ENCODE results near the gene ZC3H10.
A peak's percentile ranks its signal among the peaks of the same experiment; 100 is the strongest.

The ZC3H10 gene

GRCh38 chr12:56082382-56082781 is 35.7 kb upstream of the ZC3H10 start:
- DNase-seq = no peak
- no peak for TF ChIP-seq CTCF (IDR thresholded peaks at IDR 0.05; ENCODE audit: low read depth, low read length)

GRCh38 chr12:56082967-56083366 is 35.1 kb upstream of the ZC3H10 start:
- TF ChIP-seq CTCF (IDR thresholded peaks at IDR 0.05; ENCODE audit: low read depth, low read length) = no peak
- Histone ChIP-seq H3K36me3 (no peaks in the 10 kb centered on the region), H3K27me3 (peaks cover 5% of the 10 kb centered on the region; the same call in 1 of the 2 replicates), H3K4me1 (no peaks in the 10 kb centered on the region), H3K4me3 (ENCODE audit: low read depth, low read length) (no peak overlapping the region), H3K9me3 (no peaks in the 10 kb centered on the region)
- DNase-seq = no peak

More at GRCh38 chr12:56082382-56082781, 35.7 kb upstream of the ZC3H10 start:
- H3K36me3 ChIP-seq = no peaks in the 10 kb centered on the region
- H3K9me3 ChIP-seq = no peaks in the 10 kb centered on the region
- no peak overlapping the region for H3K4me3 ChIP-seq (ENCODE audit: low read depth, low read length)
- H3K27me3 ChIP-seq = peaks cover 5% of the 10 kb centered on the region; the same call in 1 of the 2 replicates
- H3K4me1 ChIP-seq = no peaks in the 10 kb centered on the region

- H3K9me3 ChIP-seq = no peaks in the 10 kb centered on the region
- TF ChIP-seq CTCF (IDR thresholded peaks at IDR 0.05; ENCODE audit: low read depth, low read length) = peak; percentile 80
These were observed 33.0 kb upstream of the ZC3H10 start for GRCh38 chr12:56084958-56085543.

GRCh38 chr12:56086096-56086495 is 32.0 kb upstream of the ZC3H10 start:
- H3K27me3 ChIP-seq = no peaks in the 10 kb centered on the region
- TF ChIP-seq CTCF (IDR thresholded peaks at IDR 0.05; ENCODE audit: low read depth, low read length) = no peak
- DNase-seq = no peak
- H3K4me3 ChIP-seq (ENCODE audit: low read depth, low read length) = no peak overlapping the region
- no peaks in the 10 kb centered on the region for H3K4me1 ChIP-seq
- H3K9me3 ChIP-seq = no peaks in the 10 kb centered on the region
- H3K36me3 ChIP-seq = no peaks in the 10 kb centered on the region

More at GRCh38 chr12:56084958-56085543, 33.0 kb upstream of the ZC3H10 start:
- Histone ChIP-seq H3K4me1 (no peaks in the 10 kb centered on the region), H3K27me3 (peaks cover 4% of the 10 kb centered on the region; the same call in 1 of the 2 replicates), H3K36me3 (no peaks in the 10 kb centered on the region), H3K4me3 (ENCODE audit: low read depth, low read length) (no peak overlapping the region)
- peak; percentile 63 for DNase-seq

- Histone ChIP-seq H3K36me3 (no peaks in the 10 kb centered on the region), H3K4me3 (ENCODE audit: low read depth, low read length) (no peak overlapping the region), H3K9me3 (no peaks in the 10 kb centered on the region), H3K4me1 (no peaks in the 10 kb centered on the region), H3K27me3 (no peaks in the 10 kb centered on the region)
- no peak for DNase-seq
- no peak for TF ChIP-seq CTCF (IDR thresholded peaks at IDR 0.05; ENCODE audit: low read depth, low read length)
These were observed 31.5 kb upstream of the ZC3H10 start for GRCh38 chr12:56086608-56087007.

- H3K27me3 ChIP-seq = no peaks in the 10 kb centered on the region
- H3K36me3 ChIP-seq = no peaks in the 10 kb centered on the region
- H3K4me1 ChIP-seq = no peaks in the 10 kb centered on the region
- H3K9me3 ChIP-seq = no peaks in the 10 kb centered on the region
- DNase-seq = no peak
- no peak overlapping the region for H3K4me3 ChIP-seq (ENCODE audit: low read depth, low read length)
- TF ChIP-seq CTCF (IDR thresholded peaks at IDR 0.05; ENCODE audit: low read depth, low read length) = no peak
These were observed 30.8 kb upstream of the ZC3H10 start for GRCh38 chr12:56087220-56087619.

Measured in BE2C (cell line).